GM12801 (cell line): Measurements from ENCODE around the gene SREBF1.

Experiments used
- CTCF ChIP-seq: IDR thresholded peaks from one replicate; pipeline ENCODE4 v1.5.1; 2011; ENCODE audit warnings: control low read depth; ENCODE audit not compliant: insufficient read length; ENCODE audit errors: extremely low read depth

Gene SREBF1

GRCh38 chr17:17805575-17805974 lies 31.2 kb downstream of the SREBF1 start:
- TF ChIP-seq CTCF: no peak

GRCh38 chr17:17804007-17804406 lies 32.8 kb downstream of the SREBF1 start:
- no peak for TF ChIP-seq CTCF

- TF ChIP-seq CTCF: no peak
Observed at GRCh38 chr17:17801800-17802481, 34.8 kb downstream of the SREBF1 start.

GRCh38 chr17:17800504-17801021 lies 36.2 kb downstream of the SREBF1 start:
- no peak for TF ChIP-seq CTCF

- TF ChIP-seq CTCF: no peak
Observed at GRCh38 chr17:17798573-17799255, 38.1 kb downstream of the SREBF1 start.

- no peak for TF ChIP-seq CTCF
Observed at GRCh38 chr17:17798010-17798556, 38.7 kb downstream of the SREBF1 start.

GRCh38 chr17:17797119-17797809 lies 39.5 kb downstream of the SREBF1 start:
- TF ChIP-seq CTCF: no peak
